GM23338 (cell line): ENCODE results near the gene NHLRC3. TPM values are rescaled to one million over a fixed set of nuclear protein-coding genes. Genes with fewer than 3 reads are reported as not detected.

ENCODE experiments used
- ATAC-seq: fragments of 200-7000 bp; cut with Tn5 transposase; 3 replicates; pipeline ENCODE4 v1.9.1; 2020
- DNase-seq: peaks from one replicate; pipeline ENCODE4 v3.0.0-alpha.2; 2015; ENCODE audit warnings: low spot score
- H2AFZ ChIP-seq: fragments of 200-600 bp; sonication (generic); 2 replicates; pipeline ENCODE4 v1.8.0; 2016; ENCODE audit warnings: antibody characterized with exemption, mild to moderate bottlenecking, moderate library complexity
- H3F3A ChIP-seq: fragments of 200-600 bp; sonication (generic); replicated peaks from 2 replicates; pipeline ENCODE4 v1.8.0; 2017; ENCODE audit warnings: antibody characterized with exemption, mixed run types, low read depth
- H3K27ac ChIP-seq: fragments of 200-600 bp; sonication (generic); 2 replicates; pipeline ENCODE4 v1.6.1; 2016; ENCODE audit warnings: low read depth
- H3K27me3 ChIP-seq: fragments of 200-600 bp; sonication (generic); 2 replicates; pipeline ENCODE4 v1.8.0; 2016; ENCODE audit warnings: mild to moderate bottlenecking, mixed run types, moderate library complexity; ENCODE audit not compliant: insufficient read depth
- H3K36me3 ChIP-seq: fragments of 200-600 bp; sonication (generic); 2 replicates; pipeline ENCODE4 v1.8.0; 2016; ENCODE audit warnings: mild to moderate bottlenecking; ENCODE audit not compliant: insufficient read depth
- H3K4me1 ChIP-seq: fragments of 200-600 bp; sonication (generic); 2 replicates; pipeline ENCODE4 v1.8.0; 2016; ENCODE audit warnings: mild to moderate bottlenecking, moderate library complexity; ENCODE audit not compliant: insufficient read depth
- H3K4me2 ChIP-seq: fragments of 200-600 bp; sonication (generic); 2 replicates; pipeline ENCODE4 v1.7.1; 2017; ENCODE audit warnings: mixed run types
- H3K4me3 ChIP-seq: fragments of 200-600 bp; sonication (generic); 2 replicates; pipeline ENCODE4 v1.6.1; 2016; ENCODE audit warnings: mixed run types
- H3K79me2 ChIP-seq: fragments of 200-600 bp; sonication (generic); replicated peaks from 2 replicates; pipeline ENCODE4 v1.8.0; 2017; ENCODE audit warnings: mild to moderate bottlenecking; ENCODE audit not compliant: insufficient read depth
- H3K9me2 ChIP-seq: fragments of 200-600 bp; sonication (generic); 2 replicates; pipeline ENCODE4 v1.8.0; 2017; ENCODE audit not compliant: insufficient read depth
- H4K20me1 ChIP-seq: fragments of 200-600 bp; sonication (generic); replicated peaks from 2 replicates; pipeline ENCODE4 v1.8.0; 2017; ENCODE audit warnings: mild to moderate bottlenecking; ENCODE audit not compliant: insufficient read depth
- H3K27ac Mint-ChIP-seq: 2 replicates; pipeline ENCODE4 v1.8.0; 2020; ENCODE audit warnings: inconsistent platforms, mild to moderate bottlenecking, moderate library complexity, mixed read lengths
- H3K27me3 Mint-ChIP-seq: 3 replicates; pipeline ENCODE4 v1.8.0; 2022; ENCODE audit warnings: low read depth, mild to moderate bottlenecking, moderate library complexity, mixed read lengths, inconsistent platforms; ENCODE audit not compliant: insufficient read depth, poor library complexity
- H3K36me3 Mint-ChIP-seq: 3 replicates; pipeline ENCODE4 v1.8.0; 2021; ENCODE audit warnings: low read depth, mild to moderate bottlenecking, inconsistent platforms, moderate library complexity, mixed read lengths
- H3K4me1 Mint-ChIP-seq: 3 replicates; pipeline ENCODE4 v1.8.0; 2020; ENCODE audit warnings: mild to moderate bottlenecking, inconsistent platforms, mixed read lengths
- H3K4me3 Mint-ChIP-seq: 3 replicates; pipeline ENCODE4 v1.8.0; 2021; ENCODE audit warnings: moderate library complexity, mild to moderate bottlenecking, inconsistent platforms, mixed read lengths
- H3K9me3 Mint-ChIP-seq: 3 replicates; pipeline ENCODE4 v1.8.0; 2020; ENCODE audit warnings: moderate library complexity, mild to moderate bottlenecking, inconsistent platforms, mixed read lengths
- CREB1 ChIP-seq: fragments of 250-450 bp; sonication (Bioruptor Pico); IDR thresholded peaks from 2 replicates; pipeline ENCODE4 v1.5.0; 2020; ENCODE audit warnings: low read depth, mild to moderate bottlenecking, moderate library complexity
- CTCF ChIP-seq, 2 experiments: fragments of 200-600 bp in 1 of 2; sonication (generic) in 1 of 2; conservative IDR thresholded peaks; 2 replicates each; pipeline versions ENCODE4 v1.5.1 to v1.6.1; 2016 to 2017; ENCODE audit warnings: antibody characterized with exemption in 2 of 2, low read depth in 2 of 2, mild to moderate bottlenecking in 2 of 2, moderate library complexity in 1 of 2
- ETS1 ChIP-seq: IDR thresholded peaks from 2 replicates; pipeline ENCODE4 v1.6.1; 2016; ENCODE audit warnings: antibody characterized with exemption
- EZH2 ChIP-seq: fragments of 200-600 bp; sonication (generic); IDR thresholded peaks from one replicate; pipeline ENCODE4 v1.8.0; 2017; ENCODE audit warnings: antibody characterized with exemption, mild to moderate bottlenecking, low read depth; ENCODE audit not compliant: unreplicated experiment
- EZH2phosphoT487 ChIP-seq: fragments of 200-600 bp; sonication (generic); IDR thresholded peaks from one replicate; pipeline ENCODE4 v1.8.1; 2018; ENCODE audit warnings: antibody characterized with exemption; ENCODE audit not compliant: unreplicated experiment
- JUNB ChIP-seq: IDR thresholded peaks from one replicate; pipeline ENCODE4 v1.6.1; 2016; ENCODE audit warnings: antibody characterized with exemption; ENCODE audit not compliant: unreplicated experiment
- NANOG ChIP-seq: IDR thresholded peaks from 2 replicates; pipeline ENCODE4 v1.6.1; 2016; ENCODE audit warnings: antibody characterized with exemption, borderline replicate concordance
- POLR2AphosphoS5 ChIP-seq: IDR thresholded peaks from 2 replicates; pipeline ENCODE4 v1.6.1; 2016; ENCODE audit warnings: antibody characterized with exemption, low read depth
- STAT1 ChIP-seq: IDR thresholded peaks from one replicate; pipeline ENCODE4 v1.6.1; 2016; ENCODE audit warnings: antibody characterized with exemption; ENCODE audit not compliant: unreplicated experiment
- ZNF114 ChIP-seq: fragments of 250-450 bp; sonication (Bioruptor Pico); IDR thresholded peaks from 2 replicates; pipeline ENCODE4 v1.5.0; 2020; ENCODE audit warnings: mild to moderate bottlenecking, moderate library complexity
- ZNF331 ChIP-seq: fragments of 250-450 bp; sonication (Bioruptor Pico); IDR thresholded peaks from 2 replicates; pipeline ENCODE4 v1.5.0; 2020; ENCODE audit warnings: low read depth, mild to moderate bottlenecking, moderate library complexity
- ZNF462 ChIP-seq: fragments of 250-450 bp; sonication (Bioruptor Pico); IDR thresholded peaks from 2 replicates; pipeline ENCODE4 v1.5.0; 2020; ENCODE audit warnings: mild to moderate bottlenecking, moderate library complexity
- polyA plus RNA-seq: library from polyadenylated mRNA; unstranded; fragments of >200 nt; fragmentation: Nextera tagmentation; extraction: Ambion mirVana; gene quantifications from 2 replicates; pipeline ENCODE4 v1.2.1, GENCODE V29; 2016
- total RNA-seq: library from RNA; depleted of rRNA; stranded (reverse); fragments of >200 nt; shearing (Covaris generic); gene quantifications from 2 replicates; pipeline ENCODE4 v1.2.3, GENCODE V29; 2014

The NHLRC3 gene
- total and polyA plus RNA-seq, 2 experiments from 2014 or later, result 11.8 to 15.6 TPM

- no peak for TF ChIP-seq EZH2phosphoT487
- TF ChIP-seq EZH2, result no peak
- TF ChIP-seq ETS1, result no peak
- TF ChIP-seq JUNB, result no peak
- no peak for TF ChIP-seq ZNF331 (CRISPR knock-in tag)
- no peak for TF ChIP-seq POLR2AphosphoS5
- no peak for TF ChIP-seq STAT1
- TF ChIP-seq ZNF114 (CRISPR knock-in tag), result no peak
- no peak for TF ChIP-seq NANOG
These were observed 10.6 kb downstream of the NHLRC3 start (continued) for GRCh38 chr13:39048806-39049205.

- no peaks in the 10 kb centered on the region for H3K27me3 ChIP-seq
- no peaks in the 10 kb centered on the region for H3K36me3 ChIP-seq
- Mint-ChIP-seq H3K4me1 (peaks cover 42% of the 10 kb centered on the region), H3K4me3 (no peak overlapping the region), H3K27ac (no peak overlapping the region), H3K9me3 (no peaks in the 10 kb centered on the region), H3K27me3 (no peaks in the 10 kb centered on the region), H3K36me3 (peaks cover 3% of the 10 kb centered on the region; the same call in 1 of the 3 replicates)
- no peak for TF ChIP-seq POLR2AphosphoS5
- TF ChIP-seq ZNF462 (CRISPR knock-in tag), result no peak
- no peak for TF ChIP-seq STAT1
- TF ChIP-seq EZH2phosphoT487, result no peak
- no peak for TF ChIP-seq ZNF331 (CRISPR knock-in tag)
- TF ChIP-seq ETS1, result no peak
- TF ChIP-seq CREB1 (CRISPR knock-in tag), result no peak
- TF ChIP-seq JUNB, result no peak
- no peak for TF ChIP-seq CTCF (conservative IDR thresholded peaks at IDR 0.05; ENCODE audit: low read depth in 2 of 2)
- no peak overlapping the region for H3K27ac ChIP-seq
- no peak overlapping the region for H3K4me3 ChIP-seq
- DNase-seq (no peak), ATAC-seq (no peak)
- H3K79me2 ChIP-seq, result no peaks in the 10 kb centered on the region
- H3K4me2 ChIP-seq, result no peak overlapping the region
- H4K20me1 ChIP-seq, result no peaks in the 10 kb centered on the region
- no peaks in the 10 kb centered on the region for H3K9me2 ChIP-seq
- H3K4me1 ChIP-seq, result peaks cover 24% of the 10 kb centered on the region
- no peak overlapping the region for H2AFZ ChIP-seq
- no peaks in the 10 kb centered on the region for H3F3A ChIP-seq
These were observed 11.0 kb downstream of the NHLRC3 start for GRCh38 chr13:39049274-39049673.
